HG02623 (cell line): Measurements from ENCODE around the gene UBE2G2.

Experiments used
- ATAC-seq: cut with Tn5 transposase; IDR thresholded peaks from one replicate; pipeline ENCODE4 v1.9.1; 2021; ENCODE audit warnings: moderate library complexity; ENCODE audit not compliant: unreplicated experiment

UBE2G2 gene

DNA sequence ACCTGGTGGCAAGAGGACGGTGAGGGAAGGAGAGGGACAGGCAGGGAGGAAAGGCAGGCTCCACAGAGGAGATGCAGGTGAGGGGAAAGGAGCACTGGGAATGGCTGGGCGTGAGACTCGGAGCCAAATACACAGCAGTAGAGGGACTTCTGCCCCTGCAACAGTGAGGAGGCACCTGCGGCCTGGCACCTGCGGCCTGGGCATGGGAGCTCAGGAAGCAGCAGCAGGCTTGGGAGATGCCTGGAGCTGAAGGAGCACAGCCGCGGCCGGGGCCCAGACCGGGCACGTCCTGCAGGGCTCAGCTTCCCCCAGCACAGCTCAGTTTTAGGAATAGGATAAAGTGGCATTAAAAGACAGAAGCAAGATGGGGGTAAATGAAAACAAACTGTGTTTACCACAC is 69.4 kb downstream of the UBE2G2 start:
- ATAC-seq, result no peak

- no peak for ATAC-seq
These were observed 70.6 kb downstream of the UBE2G2 start for GRCh38 chr21:44730951-44731579.

DNA sequence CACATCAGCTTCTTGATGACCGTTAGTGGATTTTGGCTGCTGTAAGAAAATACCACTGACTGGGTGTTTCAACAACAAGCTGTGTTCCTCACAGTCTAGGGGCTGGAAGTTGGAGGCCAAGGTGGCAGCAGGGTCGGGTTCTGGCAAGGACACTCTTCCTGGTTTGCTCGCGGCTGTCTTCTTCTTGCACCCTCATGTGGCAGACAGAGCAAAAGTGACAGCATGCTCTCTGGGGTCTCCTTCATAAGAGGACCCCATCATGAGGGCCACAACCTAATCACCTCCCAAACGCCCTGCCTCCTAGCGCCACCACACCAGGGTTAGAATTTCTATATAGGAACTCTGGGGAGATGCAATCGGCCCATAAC is 71.6 kb downstream of the UBE2G2 start:
- ATAC-seq, result no peak

DNA sequence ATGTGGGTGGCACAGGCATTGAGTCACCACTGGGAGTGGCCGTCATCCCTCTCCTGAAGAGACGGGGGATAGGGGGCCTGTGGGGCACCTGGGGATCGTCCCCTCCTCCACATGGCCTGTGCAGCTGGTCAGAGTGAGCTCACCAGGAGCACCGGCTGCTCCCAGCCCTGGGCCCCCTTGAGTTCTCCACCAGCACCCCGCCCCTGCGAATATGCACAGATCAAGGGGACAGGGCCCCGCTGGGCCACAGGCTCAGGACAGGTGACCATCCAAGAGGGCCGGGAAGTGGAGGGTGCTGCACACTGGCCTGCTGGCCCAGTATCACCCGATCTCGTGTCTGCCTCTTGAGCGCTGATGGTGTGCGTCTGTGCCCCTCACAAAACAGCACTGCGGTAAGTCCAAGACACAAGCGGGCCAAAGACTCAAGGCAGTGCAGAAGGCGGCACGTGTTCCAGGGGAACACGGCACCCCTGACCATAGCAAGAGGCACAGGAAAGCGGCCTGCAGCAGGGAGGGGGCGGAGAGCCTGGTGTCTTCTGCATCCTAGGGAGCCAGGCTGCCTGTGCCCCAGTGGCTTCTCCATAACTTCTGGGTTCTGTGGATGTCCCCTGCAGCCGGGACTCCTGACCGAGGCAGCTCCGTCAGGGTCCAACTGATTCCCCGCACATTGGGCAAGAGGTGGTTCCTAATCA is 72.1 kb downstream of the UBE2G2 start:
- no peak for ATAC-seq

DNA sequence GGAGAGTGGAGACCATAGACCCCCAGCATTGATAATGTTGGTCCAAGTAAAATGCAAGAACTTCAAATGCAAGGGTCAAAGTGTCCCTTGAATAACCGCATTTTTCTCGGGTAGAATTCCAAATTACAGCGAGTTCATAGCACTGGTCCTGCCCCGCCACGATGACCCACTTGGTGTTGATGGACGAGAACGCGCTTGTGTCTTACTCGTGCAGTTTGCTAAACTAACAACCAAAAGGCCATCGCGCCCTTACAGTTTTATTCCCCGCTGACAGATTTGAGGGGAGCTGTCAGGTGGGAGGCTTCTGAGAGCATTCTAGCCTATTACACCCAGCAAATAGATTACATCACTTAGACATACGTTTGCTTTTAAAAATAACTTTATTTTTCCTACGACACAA is 72.9 kb downstream of the UBE2G2 start:
- no peak for ATAC-seq

GRCh38 chr21:44727757-44728156 is 73.9 kb downstream of the UBE2G2 start:
- ATAC-seq, result no peak

DNA sequence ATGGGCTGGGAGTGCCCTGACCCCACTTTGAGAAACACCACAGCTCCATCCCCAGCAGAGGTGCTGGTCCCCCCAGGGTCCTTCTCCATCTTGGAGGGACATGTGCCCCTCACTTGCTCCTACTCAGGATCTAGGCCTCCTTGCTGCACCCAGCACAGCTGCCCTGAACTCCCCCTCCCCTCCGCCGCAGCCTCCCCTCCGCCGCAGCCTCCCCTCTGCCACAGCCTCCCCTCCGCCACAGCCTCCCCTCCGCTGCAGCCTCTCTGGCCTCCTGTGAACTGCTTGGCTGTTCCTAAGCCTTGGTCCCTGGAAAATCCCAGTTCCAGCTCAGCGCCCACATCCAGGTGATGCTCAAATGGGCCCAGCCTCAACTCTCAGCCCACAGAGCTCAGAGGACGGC is 74.3 kb downstream of the UBE2G2 start:
- no peak for ATAC-seq

- no peak for ATAC-seq
These were observed 74.8 kb downstream of the UBE2G2 start for GRCh38 chr21:44726826-44727225.

DNA sequence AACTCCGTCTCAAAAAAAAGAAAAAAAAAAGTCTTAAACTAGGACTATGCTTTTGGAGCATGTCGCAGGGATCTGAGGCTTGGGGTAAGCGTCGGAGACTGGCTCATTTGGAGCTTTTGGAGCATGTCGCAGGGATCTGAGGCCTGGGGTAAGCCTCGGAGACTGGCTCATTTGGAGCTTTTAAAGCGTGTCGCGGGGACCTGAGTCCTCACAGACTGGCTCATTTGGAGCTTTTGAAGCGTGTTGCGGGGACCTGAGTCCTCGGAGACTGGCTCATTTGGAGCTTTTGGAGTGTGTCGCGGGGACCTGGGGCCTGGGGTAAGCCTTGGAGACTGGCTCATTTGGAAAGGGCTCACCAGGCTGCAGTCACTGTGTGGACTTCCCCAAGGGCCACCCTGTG is 76.7 kb downstream of the UBE2G2 start:
- no peak for ATAC-seq

GRCh38 chr21:44724196-44724595 is 77.4 kb downstream of the UBE2G2 start:
- ATAC-seq, result no peak

- no peak for ATAC-seq
These were observed 78.2 kb downstream of the UBE2G2 start for GRCh38 chr21:44723177-44724131.

- no peak for ATAC-seq
These were observed 78.9 kb downstream of the UBE2G2 start for GRCh38 chr21:44722731-44723130.

GRCh38 chr21:44720170-44720569 is 81.5 kb downstream of the UBE2G2 start:
- no peak for ATAC-seq
